HepG2 (cell line): ENCODE data around the gene PSMB3. TPM values are rescaled to one million over a fixed set of nuclear protein-coding genes. Genes with fewer than 3 reads are reported as not detected.

Experiments
- CSRNP2 ChIP-seq: sonication (generic); formaldehyde crosslinking; conservative IDR thresholded peaks from 2 replicates; pipeline ENCODE4 v1.8.0; 2022; ENCODE audit warnings: low read depth, missing genetic modification reagents
- CTCF ChIP-seq: sonication (generic); formaldehyde crosslinking; IDR thresholded peaks from 2 replicates; pipeline ENCODE4 v1.5.0; 2020; ENCODE audit warnings: mild to moderate bottlenecking, missing genetic modification reagents, moderate library complexity
- JUN ChIP-seq: sonication (generic); formaldehyde crosslinking; IDR thresholded peaks from 2 replicates; pipeline ENCODE4 v1.4.0; 2020; ENCODE audit warnings: mild to moderate bottlenecking, missing genetic modification reagents
- KMT2B ChIP-seq: IDR thresholded peaks from 2 replicates; pipeline ENCODE4 v1.6.1; 2016; ENCODE audit warnings: missing genetic modification reagents, missing compliant biosample characterization
- MEF2D ChIP-seq: sonication (generic); formaldehyde crosslinking; IDR thresholded peaks from 2 replicates; pipeline ENCODE4 v1.5.1; 2020; ENCODE audit warnings: mild to moderate bottlenecking, missing genetic modification reagents
- PAF1 ChIP-seq: IDR thresholded peaks from 2 replicates; pipeline ENCODE4 v1.6.1; 2016; ENCODE audit warnings: missing genetic modification reagents, missing compliant biosample characterization
- RBFOX2 ChIP-seq: fragments of 200-400 bp; formaldehyde crosslinking; IDR thresholded peaks from 2 replicates; pipeline ENCODE4 v1.6.1; 2017; ENCODE audit warnings: low read depth, mild to moderate bottlenecking, low read length
- SALL1 ChIP-seq: sonication (generic); formaldehyde crosslinking; IDR thresholded peaks from 2 replicates; pipeline ENCODE4 v1.8.0; 2022; ENCODE audit warnings: mild to moderate bottlenecking, missing genetic modification reagents
- ZBTB7A ChIP-seq: sonication (generic); formaldehyde crosslinking; IDR thresholded peaks from 2 replicates; pipeline ENCODE4 v1.8.0; 2022; ENCODE audit warnings: mild to moderate bottlenecking, missing genetic modification reagents
- ZNF207 ChIP-seq: fragments of 450-650 bp; IDR thresholded peaks from 2 replicates; pipeline ENCODE4 v1.6.1; 2016; ENCODE audit warnings: antibody characterized with exemption, borderline replicate concordance
- ZNF407 ChIP-seq: sonication (generic); formaldehyde crosslinking; IDR thresholded peaks from one replicate; pipeline ENCODE4 v1.5.1; 2020; ENCODE audit warnings: mild to moderate bottlenecking, missing genetic modification reagents; ENCODE audit errors: not compliant biosample characterization
- ZNF607 ChIP-seq: sonication (generic); formaldehyde crosslinking; IDR thresholded peaks from 2 replicates; pipeline ENCODE4 v1.5.1; 2020; ENCODE audit warnings: missing genetic modification reagents, mild to moderate bottlenecking, borderline replicate concordance
- polyA plus RNA-seq, 8 experiments: library from polyadenylated mRNA; depleted of rRNA in 3 of 8; stranded (reverse) in 7 of 8; unstranded in 1 of 8; fragments of >200 nt; fragmentation: Illumina TruSeq in 4 of 8; extraction: Trizol in 4 of 8; gene quantifications; 2 replicates each; pipeline versions ENCODE4 v1.2.1 to v1.2.3, GENCODE V29; 2011 to 2016; ENCODE audit warnings: low read depth in 4 of 8, missing spikeins in 1 of 8, mixed read lengths in 1 of 8; ENCODE audit not compliant: insufficient read depth in 1 of 8
- total RNA-seq, 5 experiments: library from RNA; depleted of rRNA; stranded (reverse); fragments of >200 nt; fragmentation: Illumina TruSeq; extraction: Trizol; gene quantifications; 2 replicates each; pipeline ENCODE4 v1.2.3, GENCODE V29; 2016; ENCODE audit warnings: low read depth in 1 of 5
- TF ChIP-seq, protein P1 (sequence below): IDR thresholded peaks from 2 replicates; pipeline ENCODE4 v1.6.1; 2018; ENCODE audit warnings: missing genetic modification reagents
- TF ChIP-seq, protein P2 (sequence below): sonication (generic); formaldehyde crosslinking; IDR thresholded peaks from 2 replicates; pipeline ENCODE4 v1.5.1; 2020; ENCODE audit warnings: missing genetic modification reagents, mild to moderate bottlenecking, borderline replicate concordance

PSMB3 gene
- total and polyA plus RNA-seq, 2 of the 13 experiments (the other 11 are each of a cell fraction or from before 2014, with no cell fraction given): 366 to 517 TPM

- TF ChIP-seq ZNF407 (no peak), PAF1 (CRISPR knock-in tag) (no peak), ZNF607 (CRISPR knock-in tag) (no peak), SALL1 (CRISPR knock-in tag) (peak; percentile 64), ZBTB7A (CRISPR knock-in tag) (peak; percentile 96), ZNF207 (no peak), CTCF (CRISPR knock-in tag) (peak; percentile 70), CSRNP2 (CRISPR knock-in tag) (no peak), RBFOX2 (peak; percentile 85), JUN (CRISPR knock-in tag) (0 out of 2 replicates have a peak, but pooled peaks have one; percentile 22), KMT2B (peak; percentile 32; the same call in 1 of the 2 replicates), MEF2D (CRISPR knock-in tag) (peak; percentile 44; the same call in 1 of the 2 replicates)
- TF ChIP-seq, protein P1, sequence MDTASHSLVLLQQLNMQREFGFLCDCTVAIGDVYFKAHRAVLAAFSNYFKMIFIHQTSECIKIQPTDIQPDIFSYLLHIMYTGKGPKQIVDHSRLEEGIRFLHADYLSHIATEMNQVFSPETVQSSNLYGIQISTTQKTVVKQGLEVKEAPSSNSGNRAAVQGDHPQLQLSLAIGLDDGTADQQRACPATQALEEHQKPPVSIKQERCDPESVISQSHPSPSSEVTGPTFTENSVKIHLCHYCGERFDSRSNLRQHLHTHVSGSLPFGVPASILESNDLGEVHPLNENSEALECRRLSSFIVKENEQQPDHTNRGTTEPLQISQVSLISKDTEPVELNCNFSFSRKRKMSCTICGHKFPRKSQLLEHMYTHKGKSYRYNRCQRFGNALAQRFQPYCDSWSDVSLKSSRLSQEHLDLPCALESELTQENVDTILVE (CRISPR knock-in tag): 0 out of 2 replicates have a peak, but pooled peaks have one; percentile 46
- TF ChIP-seq, protein P2, sequence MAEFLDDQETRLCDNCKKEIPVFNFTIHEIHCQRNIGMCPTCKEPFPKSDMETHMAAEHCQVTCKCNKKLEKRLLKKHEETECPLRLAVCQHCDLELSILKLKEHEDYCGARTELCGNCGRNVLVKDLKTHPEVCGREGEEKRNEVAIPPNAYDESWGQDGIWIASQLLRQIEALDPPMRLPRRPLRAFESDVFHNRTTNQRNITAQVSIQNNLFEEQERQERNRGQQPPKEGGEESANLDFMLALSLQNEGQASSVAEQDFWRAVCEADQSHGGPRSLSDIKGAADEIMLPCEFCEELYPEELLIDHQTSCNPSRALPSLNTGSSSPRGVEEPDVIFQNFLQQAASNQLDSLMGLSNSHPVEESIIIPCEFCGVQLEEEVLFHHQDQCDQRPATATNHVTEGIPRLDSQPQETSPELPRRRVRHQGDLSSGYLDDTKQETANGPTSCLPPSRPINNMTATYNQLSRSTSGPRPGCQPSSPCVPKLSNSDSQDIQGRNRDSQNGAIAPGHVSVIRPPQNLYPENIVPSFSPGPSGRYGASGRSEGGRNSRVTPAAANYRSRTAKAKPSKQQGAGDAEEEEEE: no peak
Observed at GRCh38 chr17:38747463-38748148, 4.9 kb upstream of the PSMB3 start (continued).
